ENCODE results near the gene SSH2.

SSH2 gene

DNA sequence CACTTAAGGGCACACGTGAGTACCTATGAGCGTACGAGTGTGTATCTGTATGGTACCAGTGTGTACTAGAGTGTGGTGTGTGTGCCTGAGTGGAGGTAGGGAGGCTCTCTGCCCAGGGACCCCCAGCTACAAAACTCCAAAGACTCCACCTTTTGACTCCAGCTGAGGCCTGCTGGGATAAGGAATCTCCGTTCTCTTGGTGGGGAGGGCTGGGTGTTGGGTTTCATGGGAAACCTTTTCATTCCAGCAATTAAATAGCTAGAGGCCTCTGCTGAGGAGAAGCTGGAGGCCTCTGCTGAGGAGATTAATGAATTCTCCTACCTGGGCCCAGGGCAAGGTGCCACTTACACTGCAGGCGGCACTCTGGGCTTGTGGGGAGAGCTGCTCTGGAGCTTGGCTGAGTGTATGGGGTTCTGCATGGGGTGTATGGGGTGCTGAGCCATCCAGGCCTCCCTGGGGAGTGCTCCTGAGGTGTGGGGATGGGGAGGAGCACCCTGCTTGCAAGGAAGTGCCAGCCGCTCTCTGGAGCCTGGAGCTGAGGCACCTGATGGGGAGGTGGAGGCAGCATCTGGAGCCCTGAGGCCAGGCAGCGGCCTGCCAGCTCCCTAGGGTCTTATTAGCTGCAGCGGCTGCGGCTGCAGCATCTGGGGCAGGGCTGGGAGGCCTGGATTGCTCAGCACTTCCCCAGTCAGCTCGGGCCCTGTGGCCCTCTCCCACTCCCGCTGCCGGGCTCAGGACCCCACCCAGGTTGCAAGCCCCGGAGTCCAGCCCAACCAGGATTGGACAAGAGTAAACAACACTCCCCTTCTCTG is 332.5 kb downstream of the SSH2 start:
- peaks cover 11% of the 10 kb centered on the region for H3K4me1 ChIP-seq
- no peak overlapping the region for H3K27ac ChIP-seq
- H3K4me2 ChIP-seq (ENCODE audit: low read length) = no peak overlapping the region
- H3K4me3 ChIP-seq (ENCODE audit: low read depth, low read length) = no peak overlapping the region
- no peaks in the 10 kb centered on the region for H3K36me3 ChIP-seq (ENCODE audit: control insufficient read depth, insufficient read depth, low read length)
- no peaks in the 10 kb centered on the region for H3K79me2 ChIP-seq
- no peaks in the 10 kb centered on the region for H3K27me3 ChIP-seq (ENCODE audit: control insufficient read depth, insufficient read depth, low read length)
- no peak overlapping the region for H3K9ac ChIP-seq
- H2AFZ ChIP-seq = no peak overlapping the region
- TF ChIP-seq, protein P1, sequence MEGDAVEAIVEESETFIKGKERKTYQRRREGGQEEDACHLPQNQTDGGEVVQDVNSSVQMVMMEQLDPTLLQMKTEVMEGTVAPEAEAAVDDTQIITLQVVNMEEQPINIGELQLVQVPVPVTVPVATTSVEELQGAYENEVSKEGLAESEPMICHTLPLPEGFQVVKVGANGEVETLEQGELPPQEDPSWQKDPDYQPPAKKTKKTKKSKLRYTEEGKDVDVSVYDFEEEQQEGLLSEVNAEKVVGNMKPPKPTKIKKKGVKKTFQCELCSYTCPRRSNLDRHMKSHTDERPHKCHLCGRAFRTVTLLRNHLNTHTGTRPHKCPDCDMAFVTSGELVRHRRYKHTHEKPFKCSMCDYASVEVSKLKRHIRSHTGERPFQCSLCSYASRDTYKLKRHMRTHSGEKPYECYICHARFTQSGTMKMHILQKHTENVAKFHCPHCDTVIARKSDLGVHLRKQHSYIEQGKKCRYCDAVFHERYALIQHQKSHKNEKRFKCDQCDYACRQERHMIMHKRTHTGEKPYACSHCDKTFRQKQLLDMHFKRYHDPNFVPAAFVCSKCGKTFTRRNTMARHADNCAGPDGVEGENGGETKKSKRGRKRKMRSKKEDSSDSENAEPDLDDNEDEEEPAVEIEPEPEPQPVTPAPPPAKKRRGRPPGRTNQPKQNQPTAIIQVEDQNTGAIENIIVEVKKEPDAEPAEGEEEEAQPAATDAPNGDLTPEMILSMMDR (IDR thresholded peaks at IDR 0.05) = no peak
- no peaks in the 10 kb centered on the region for H3K9me3 ChIP-seq (ENCODE audit: control insufficient read depth, low read length)

GRCh38 chr17:29596811-29597210 is 333.2 kb downstream of the SSH2 start:
- H3K4me3 ChIP-seq (ENCODE audit: low read depth, low read length) = no peak overlapping the region
- H3K4me1 ChIP-seq = peaks cover 17% of the 10 kb centered on the region
- H3K9ac ChIP-seq = no peak overlapping the region
- H3K79me2 ChIP-seq = no peaks in the 10 kb centered on the region
- TF ChIP-seq, protein P1 (IDR thresholded peaks at IDR 0.05) = no peak
- H2AFZ ChIP-seq = no peak overlapping the region
- no peak overlapping the region for H3K4me2 ChIP-seq (ENCODE audit: low read length)
- no peaks in the 10 kb centered on the region for H3K9me3 ChIP-seq (ENCODE audit: control insufficient read depth, low read length)
- no peaks in the 10 kb centered on the region for H3K27me3 ChIP-seq (ENCODE audit: control insufficient read depth, insufficient read depth, low read length)
- H3K27ac ChIP-seq = no peak overlapping the region
- H3K36me3 ChIP-seq (ENCODE audit: control insufficient read depth, insufficient read depth, low read length) = no peaks in the 10 kb centered on the region

GRCh38 chr17:29595943-29596774 is 333.9 kb downstream of the SSH2 start:
- Histone ChIP-seq H3K4me1 (peaks cover 22% of the 10 kb centered on the region), H3K9ac (no peak overlapping the region)

DNA sequence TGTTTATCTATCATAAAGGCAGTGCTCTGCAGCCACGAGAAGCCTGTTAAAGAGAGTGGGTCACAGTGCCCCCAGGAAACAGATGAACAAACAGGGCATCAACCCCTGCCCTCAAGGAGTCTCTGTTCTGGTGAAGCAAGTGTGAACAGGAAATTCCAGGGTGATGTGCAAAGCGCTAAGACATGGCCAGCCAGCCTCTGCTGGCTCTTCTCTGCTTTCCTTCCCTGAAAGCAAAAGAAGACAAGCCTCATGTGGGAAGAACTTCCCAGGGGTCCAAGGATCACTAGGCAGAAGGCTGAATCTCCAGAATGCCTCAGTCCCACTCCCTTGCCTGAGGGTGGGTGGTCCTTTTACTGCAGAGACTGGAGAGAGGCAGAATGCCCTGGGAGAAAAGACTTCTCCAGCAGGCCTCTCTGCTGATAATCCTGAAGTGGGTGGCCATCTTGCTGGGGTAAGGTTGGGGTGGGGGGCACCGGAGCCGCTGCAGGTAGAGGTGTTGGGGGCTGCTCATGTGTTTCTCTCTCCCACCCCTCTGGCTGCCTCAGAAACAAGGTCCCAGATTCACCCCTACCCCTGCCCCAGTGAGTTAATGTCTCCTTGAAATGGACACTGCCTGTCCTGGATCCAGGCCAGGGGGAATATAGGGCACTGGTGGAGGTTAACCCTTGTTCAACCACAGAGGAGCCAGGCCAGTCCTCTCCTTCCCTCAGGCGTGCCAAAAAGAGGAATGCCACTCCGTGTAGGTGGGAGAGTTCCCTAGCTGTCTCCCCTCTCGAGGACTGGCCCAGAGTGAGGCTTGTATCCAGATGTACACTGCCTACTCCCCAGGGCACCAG is 334.7 kb downstream of the SSH2 start:
- TF ChIP-seq, protein P1 (IDR thresholded peaks at IDR 0.05) = no peak
- no peak overlapping the region for H2AFZ ChIP-seq
- no peaks in the 10 kb centered on the region for H3K36me3 ChIP-seq (ENCODE audit: control insufficient read depth, insufficient read depth, low read length)
- H3K79me2 ChIP-seq = no peaks in the 10 kb centered on the region
- H3K9me3 ChIP-seq (ENCODE audit: control insufficient read depth, low read length) = no peaks in the 10 kb centered on the region
- H3K4me2 ChIP-seq (ENCODE audit: low read length) = no peak overlapping the region
- H3K27me3 ChIP-seq (ENCODE audit: control insufficient read depth, insufficient read depth, low read length) = no peaks in the 10 kb centered on the region
- H3K9ac ChIP-seq = no peak overlapping the region
- H3K4me3 ChIP-seq (ENCODE audit: low read depth, low read length) = no peak overlapping the region
- H3K27ac ChIP-seq = no peak overlapping the region
- peaks cover 23% of the 10 kb centered on the region for H3K4me1 ChIP-seq

More at GRCh38 chr17:29595943-29596774, 333.9 kb downstream of the SSH2 start:
- Histone ChIP-seq H3K4me3 (ENCODE audit: low read depth, low read length) (no peak overlapping the region), H3K9me3 (ENCODE audit: control insufficient read depth, low read length) (no peaks in the 10 kb centered on the region), H3K36me3 (ENCODE audit: control insufficient read depth, insufficient read depth, low read length) (no peaks in the 10 kb centered on the region), H3K27ac (no peak overlapping the region), H2AFZ (no peak overlapping the region), H3K27me3 (ENCODE audit: control insufficient read depth, insufficient read depth, low read length) (no peaks in the 10 kb centered on the region), H3K4me2 (ENCODE audit: low read length) (no peak overlapping the region), H3K79me2 (no peaks in the 10 kb centered on the region)
- TF ChIP-seq, protein P1 (IDR thresholded peaks at IDR 0.05) = no peak

Data from parathyroid adenoma (tissue), 2 donors.